HG03565 (cell line): Measurements from ENCODE around the gene METTL17.
"Not testable (repeated sequence)": the region's sequence is repeated elsewhere in the genome, so short reads cannot be mapped to it uniquely, and the experiment has no call there.

Experiments
- ATAC-seq: cut with Tn5 transposase; IDR thresholded peaks from one replicate; pipeline ENCODE4 v1.9.1; 2021; ENCODE audit warnings: mild to moderate bottlenecking, moderate library complexity; ENCODE audit not compliant: unreplicated experiment

The METTL17 gene

DNA sequence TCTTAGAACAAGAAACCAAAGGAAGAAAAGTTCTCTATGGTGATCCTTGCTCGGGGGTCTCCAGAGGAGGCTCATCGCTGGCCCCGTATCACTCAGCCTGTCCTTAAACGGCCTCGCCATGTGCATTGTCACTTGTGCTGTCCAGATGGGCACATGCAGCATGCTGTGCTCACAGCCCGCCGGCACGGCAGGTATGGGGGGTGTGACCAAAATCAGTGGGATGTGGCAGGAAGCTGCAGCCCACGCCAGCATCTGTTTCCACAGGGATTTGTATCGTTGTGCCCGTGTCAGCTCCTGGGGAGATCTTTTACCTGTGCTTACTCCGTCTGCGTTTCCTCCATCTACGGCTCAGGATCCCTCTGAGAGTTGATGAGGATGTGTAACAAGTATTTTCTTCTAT, 6.7 kb downstream of the METTL17 start:
- ATAC-seq = no peak

DNA sequence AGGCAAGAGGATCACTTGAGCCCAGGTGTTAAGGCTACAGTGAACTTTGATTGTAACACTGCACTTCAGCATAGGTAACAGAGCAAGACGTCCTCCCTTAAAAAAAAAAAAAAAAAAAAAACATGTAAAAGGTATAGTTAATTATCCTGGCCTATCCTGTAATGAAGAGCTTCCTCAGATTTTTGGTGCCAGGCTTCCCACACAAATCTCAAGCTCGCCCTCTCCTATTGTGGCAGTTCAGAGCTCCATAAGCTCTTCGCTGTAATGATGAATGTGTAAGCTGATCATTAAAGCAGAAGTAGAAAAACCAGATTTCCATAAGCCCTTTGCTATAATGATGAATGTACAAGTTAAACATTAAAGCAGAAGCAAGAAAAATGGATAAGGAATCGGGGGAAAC, 7.3 kb downstream of the METTL17 start:
- no peak for ATAC-seq

DNA sequence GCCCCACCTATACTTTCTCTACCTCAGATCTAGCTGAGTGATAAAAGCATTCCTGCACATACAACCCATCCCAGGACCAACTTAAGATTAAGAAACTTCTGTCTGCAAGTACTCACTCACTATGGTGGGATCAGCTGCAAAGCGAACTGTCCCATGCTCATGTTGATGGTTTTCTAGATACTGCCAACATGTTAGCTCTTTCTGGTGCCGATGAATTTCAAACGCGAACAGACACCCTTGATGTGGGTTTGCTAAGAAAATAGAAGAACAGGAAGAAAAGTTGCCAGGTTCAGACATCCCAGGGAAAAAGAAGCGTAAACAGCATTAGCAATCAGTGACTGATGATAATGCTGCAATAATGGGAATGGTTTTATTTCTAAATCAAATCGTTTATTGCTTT, 7.8 kb downstream of the METTL17 start:
- no peak for ATAC-seq

DNA sequence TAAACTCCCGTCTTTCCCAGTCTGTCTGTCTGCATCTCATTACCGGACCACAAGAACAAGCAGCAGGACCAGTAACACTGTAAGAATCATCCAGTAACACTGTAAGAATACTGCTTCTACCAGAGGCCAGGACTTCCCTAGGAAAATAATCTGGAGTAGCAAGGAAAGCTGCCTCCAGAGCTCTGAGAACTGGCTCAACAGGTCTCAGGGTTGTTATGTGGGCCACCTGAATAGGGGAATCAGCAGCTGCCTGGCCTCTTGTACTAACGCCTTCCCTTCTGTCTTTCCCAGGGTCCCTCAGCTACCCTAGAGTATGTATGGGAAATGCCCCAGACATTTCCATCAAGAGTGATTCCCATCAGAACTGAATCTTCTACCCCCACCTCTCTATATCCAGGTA, 8.4 kb downstream of the METTL17 start:
- ATAC-seq = no peak

DNA sequence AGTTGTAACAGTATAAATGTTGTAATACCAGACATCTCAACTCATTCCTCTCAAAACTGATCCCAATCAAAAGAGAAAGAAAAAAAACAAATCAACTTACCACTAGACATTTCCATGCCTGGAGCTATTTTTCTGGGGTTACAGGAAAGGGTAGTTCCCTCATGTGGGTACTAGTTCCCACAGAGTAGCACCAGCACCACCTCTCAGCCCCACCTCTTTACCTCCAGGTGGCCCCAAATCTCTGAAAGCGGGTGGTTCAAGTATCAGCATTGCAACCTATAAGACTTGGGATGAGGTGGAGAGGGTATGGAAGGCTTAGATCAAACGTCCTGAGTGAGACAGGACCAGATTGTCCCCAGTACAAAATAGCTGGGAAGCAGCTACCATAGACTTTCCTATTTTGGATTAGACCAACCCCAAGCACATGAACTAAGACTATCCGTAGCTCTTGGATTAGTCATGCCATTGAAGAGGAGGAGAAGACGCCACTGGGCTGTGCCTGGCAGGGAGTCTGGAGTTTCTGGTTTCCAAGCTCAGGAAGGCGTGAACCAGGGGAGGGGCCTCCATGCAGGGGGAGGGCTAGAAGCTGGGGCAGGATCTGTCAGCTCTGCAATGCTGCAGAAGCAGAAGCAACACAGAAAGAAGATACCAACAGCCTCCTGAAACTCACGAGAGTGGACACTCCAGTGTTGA, 9.0 kb downstream of the METTL17 start, which contains the start of gene SLC39A2:
Gene SLC39A2, plus strand, starts transcription at position 620 of the 693 bp plus-strand sequence. CDS start 154 bp downstream, outside the sequence.
- ATAC-seq = no peak

DNA sequence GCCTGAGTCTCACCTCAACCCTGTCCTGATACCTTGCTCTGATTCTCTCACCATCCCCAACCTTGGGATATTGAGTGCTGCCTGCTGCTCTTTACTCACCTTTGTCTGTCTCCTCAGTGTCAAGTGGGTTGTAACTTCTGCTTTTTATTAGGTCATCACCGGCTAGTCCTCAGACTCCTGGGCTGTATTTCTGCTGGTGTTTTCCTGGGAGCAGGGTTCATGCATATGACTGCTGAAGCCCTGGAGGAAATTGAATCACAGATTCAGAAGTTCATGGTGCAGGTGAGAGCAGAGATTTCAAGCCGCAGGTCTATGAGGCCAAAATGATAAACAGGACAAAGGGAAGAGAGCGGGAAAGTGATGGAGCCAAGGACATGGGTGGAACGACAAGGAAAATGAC, 9.8 kb downstream of the METTL17 start:
- ATAC-seq = no peak

DNA sequence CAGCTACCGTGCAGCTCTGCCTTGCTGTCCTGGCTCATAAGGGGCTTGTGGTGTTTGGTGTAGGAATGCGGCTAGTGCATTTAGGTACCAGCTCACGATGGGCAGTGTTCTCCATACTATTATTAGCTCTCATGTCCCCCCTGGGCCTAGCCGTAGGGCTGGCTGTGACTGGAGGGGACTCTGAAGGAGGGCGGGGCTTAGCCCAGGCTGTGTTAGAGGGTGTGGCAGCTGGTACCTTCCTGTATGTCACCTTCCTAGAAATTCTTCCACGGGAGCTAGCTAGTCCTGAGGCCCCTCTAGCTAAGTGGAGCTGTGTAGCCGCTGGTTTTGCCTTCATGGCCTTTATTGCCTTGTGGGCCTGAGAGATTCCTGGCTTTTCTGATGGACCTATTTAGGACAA, 11.4 kb downstream of the METTL17 start:
- ATAC-seq = no peak

DNA sequence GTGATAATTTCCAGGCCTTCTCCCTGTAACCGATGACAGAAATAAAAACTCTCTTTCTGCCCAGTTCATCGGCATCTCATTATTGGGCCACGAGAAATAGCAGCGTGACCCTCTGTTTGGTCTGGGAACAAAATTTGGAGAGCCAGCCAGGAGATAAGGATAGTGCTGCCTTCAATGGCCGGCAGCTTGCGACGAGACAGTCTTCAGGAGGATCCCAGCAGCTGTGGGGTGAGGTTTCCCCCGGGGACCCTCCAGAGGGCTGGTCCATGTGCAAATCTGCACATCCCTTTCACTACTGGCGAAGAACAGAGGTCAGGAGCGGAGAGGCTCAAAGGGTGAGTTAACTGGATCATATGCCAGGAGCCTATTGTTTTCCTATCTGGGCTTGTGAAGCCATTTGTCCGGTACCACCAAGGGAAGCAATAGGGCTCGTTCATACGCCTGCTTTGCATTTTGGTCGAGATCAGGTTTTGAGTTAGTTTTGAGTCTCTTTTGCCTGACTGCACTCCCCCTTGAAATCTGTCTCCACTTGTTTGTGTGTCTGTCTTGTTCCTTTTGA, 14.1 kb downstream of the METTL17 start:
- no peak for ATAC-seq

DNA sequence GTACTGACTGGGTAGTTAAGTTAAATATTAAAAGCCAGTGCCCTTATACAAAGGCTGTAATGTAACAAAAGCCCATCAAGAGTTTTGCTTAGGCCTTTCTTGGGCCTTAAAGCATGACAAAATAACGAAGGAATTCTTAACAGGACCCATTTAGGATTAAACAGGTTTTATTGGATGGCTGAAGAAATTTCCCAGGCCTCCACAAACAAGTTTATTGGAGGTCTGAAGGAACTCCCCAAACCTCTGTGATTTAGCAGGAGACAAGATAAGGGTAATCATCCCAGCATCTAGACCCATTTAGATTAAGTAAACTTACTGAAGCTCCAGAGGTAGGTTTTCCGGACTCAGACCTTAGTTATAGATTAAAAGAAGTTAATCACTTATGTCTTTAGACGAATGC, 19.9 kb downstream of the METTL17 start:
- not testable (repeated sequence) for ATAC-seq

DNA sequence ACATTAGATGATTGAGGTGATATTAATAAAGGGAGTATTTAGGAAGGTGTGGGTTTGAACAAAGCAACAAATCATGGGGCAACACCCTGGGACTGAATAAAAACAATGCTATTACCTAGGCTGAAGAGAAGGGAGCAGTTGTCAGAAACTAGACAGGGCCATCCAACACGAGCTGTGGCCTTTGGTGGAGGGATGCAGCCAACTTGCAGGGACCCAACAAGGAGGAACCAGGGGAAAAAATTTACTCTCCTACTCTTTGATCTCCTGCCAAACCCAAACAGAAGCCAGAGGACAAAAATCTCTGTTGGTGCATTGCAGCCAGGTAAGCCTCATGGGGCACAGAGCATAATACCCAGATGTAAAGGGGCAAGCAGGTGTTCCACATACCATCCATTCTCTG, 21.4 kb downstream of the METTL17 start:
- no peak for ATAC-seq

DNA sequence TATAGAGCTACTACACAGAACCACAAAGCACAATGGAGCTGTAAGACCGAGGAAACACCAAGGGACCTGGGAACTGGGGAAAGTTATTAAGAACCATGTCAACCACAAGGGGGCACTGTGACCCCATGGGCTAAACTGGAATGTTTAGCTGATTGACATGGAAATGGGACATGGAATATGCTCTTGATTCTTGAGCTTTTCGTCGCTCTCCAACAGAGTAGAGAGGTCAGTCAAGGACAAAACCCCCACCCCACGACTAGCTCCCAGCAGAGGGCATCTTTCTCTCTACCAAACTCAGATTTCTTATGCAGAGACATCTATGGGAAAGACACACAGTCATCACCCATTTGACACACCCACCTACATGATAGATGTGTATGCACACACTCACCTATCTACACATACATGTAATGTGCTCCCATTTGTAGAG, 25.0 kb downstream of the METTL17 start:
- peak; percentile 70 for ATAC-seq

DNA sequence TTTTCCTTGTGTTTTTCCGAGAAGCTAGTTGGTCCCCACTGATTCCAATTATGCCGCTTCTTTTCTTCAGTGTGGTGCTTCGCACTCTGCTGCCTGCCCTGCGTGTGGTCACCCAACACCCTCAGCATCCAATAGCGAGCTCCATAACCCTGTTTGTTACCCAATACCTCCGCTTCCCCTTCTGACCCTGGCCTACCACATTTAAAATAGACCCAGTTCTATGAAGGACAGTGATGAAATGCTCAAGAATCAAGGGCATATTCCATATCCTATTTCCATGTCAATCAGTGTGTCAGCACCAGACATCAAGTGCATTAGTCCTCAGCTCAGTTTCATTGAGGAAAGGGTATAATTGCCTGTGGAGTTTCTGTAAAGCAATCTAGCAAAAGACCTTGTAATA, 25.5 kb downstream of the METTL17 start:
- no peak for ATAC-seq

DNA sequence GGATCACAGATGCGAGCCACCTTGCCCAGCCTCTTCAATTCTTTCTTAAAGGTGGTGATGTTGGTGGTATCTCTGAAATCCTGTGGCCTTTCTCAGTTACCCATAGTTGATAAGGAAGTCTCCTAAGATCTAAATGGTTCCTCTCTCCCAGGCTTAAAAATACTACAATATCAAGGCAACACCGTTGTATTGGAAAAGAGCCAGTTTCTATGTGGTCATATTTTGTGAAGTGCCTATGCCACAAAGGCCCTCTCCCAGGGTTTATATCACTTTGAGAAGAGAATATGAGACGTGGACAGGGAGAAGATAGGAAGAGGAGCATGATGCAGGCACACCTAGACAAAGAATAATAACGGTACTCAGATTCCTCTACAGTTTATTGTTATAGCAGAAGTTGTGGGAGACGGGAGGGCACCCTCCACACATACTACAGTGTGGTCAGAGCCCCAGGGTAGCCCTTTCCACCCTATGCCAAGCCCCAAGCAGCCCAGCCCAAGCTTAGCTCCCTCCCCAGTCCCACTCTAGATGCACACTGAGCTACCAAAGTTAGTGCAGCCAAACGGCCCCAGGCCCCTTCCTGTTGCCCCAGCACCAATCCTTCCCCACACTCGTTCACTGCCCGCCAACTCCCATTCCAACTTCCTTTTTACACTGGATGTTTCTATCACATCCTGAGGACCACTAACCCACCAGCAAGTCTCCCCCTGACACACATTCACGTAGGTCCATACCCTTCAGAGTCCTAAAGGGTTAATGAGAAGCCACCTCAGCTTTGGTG, 26.8 kb downstream of the METTL17 start:
- no peak for ATAC-seq

DNA sequence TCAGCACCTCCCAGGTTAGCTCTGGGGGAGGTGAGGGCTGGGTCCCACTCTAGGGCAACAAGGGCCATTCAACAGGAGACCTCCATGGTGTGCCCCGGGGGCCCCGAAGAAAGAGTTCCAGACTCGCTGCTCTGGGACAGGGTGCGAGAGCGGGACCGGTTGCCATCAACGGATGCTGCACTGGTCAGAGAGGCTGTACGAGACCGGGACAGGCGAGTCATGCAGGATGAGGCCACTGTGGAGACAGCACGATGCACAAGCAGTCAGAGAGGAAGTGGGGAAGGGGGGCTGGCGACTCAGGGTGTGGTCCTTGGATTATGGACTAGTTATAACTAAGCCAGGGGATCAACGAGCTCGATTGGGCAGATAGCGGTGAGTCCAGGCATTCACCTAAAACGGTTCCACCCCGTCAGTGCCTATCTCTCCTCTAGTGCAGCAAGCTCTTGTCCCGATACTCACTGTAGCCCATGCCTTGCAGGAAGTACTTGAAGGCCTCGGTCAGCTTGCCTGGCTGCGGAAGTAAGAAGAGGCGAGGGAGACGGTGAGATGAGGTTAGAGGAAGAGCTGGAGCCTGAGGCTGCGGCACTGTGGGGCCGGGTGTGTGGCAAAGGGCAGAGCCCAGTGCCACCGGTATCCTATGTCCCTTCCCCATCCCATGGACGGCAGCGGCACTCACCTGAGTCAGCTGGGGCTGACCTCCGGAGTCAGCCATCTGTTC, 27.9 kb downstream of the METTL17 start:
- ATAC-seq = no peak

DNA sequence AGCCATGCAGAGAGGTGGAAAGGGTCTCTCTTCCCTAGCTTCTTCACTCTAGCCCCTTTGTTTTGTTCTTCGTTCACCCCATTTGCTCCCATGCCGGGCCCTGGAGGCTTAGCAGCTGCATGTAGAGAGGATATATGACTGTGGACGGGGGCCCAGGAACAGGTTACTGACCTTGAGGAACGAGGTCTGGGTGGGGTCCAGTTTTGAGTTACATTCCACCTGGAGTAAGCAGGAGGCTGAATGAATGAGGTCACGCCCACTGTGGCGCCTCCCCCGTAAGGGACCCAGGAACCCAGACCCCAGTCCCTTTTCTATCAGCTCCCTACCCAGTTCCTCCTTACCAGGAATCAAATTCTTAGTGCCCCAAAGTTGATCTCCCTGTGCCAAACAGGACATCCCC, 28.5 kb downstream of the METTL17 start:
- ATAC-seq = no peak

DNA sequence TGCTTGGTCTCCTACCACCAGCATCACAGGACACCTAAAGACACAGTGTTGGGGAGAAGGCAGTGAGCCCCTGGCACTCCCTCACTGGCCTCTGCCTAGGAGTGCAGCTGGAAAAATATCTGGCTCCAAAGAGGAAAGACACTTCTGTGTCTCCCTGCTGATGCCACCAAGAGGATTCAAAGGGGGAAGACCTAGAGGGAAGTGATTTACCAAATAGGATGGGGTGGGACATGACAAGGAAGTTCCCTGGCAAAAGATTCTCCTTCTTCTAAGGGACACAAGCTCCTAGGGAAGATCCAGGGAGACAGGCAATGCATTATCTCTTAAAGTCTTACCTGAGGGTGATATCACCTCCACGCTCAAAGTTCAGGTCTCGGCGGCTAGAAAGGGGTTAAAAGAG, 29.0 kb downstream of the METTL17 start:
- no peak for ATAC-seq

DNA sequence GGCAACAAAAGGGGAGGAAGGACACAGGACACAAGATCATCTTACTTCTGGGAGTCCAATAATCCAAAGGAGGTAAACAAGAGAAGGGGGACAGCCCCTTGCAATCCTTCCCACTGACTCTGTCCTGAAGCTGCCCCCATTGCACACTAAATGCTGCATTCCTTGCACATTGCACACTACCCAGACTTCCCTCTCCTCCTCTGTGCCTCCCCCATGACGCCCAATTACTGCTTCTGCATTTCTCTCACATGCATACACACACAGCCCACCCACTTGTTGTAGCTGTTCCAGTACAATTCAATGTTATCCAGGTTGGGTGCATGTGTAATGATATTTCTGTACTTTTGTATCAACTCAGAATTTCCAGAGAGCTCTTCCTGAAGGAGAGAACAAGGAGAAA, 29.6 kb downstream of the METTL17 start:
- ATAC-seq = no peak

DNA sequence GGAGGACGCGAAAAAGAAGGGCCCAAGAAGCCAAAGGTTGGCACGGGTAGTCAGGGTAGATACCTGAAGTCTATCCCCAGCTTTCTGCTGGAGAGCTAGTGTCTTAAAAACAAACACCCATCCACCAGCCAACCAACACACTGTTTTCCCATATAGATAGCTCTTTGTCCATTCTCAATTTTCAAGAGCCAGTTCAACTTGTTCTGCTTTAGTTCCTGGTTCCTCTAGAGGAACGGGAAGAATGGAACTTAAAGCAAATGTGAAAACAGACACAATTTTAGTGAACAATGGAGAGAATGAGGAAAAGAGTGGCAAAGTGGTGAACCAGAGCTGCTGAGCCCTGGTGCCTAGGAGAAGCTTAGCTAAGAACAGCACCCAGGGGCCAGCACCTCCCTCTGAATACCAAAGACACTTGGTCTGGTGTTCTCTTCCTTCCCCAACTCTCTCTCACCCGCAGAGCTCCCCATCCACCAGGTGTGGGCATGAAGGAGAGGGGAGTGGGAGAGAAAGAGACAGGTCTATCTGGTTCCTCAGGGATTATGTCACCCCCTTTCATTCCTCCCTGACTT, 31.3 kb downstream of the METTL17 start:
- no peak for ATAC-seq

DNA sequence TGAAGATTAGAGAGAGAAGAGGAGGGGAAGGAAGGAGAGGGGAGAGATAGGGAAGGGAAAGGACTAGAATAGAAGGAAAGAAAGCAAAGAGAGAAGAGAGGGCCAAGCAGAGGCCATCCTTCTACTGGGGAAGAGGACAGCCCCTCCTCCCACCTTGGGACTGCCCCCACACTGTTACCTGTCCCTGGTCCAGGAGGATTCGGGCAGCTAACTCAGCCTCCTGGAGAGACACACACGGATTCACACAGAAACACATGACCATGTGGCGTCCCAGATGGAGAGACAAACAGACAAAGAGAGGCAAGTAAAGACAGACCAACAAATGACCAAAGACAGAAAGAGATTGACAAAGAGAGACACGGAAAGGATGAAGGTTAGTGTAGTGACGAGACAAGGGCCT, 32.9 kb downstream of the METTL17 start:
- ATAC-seq = no peak

DNA sequence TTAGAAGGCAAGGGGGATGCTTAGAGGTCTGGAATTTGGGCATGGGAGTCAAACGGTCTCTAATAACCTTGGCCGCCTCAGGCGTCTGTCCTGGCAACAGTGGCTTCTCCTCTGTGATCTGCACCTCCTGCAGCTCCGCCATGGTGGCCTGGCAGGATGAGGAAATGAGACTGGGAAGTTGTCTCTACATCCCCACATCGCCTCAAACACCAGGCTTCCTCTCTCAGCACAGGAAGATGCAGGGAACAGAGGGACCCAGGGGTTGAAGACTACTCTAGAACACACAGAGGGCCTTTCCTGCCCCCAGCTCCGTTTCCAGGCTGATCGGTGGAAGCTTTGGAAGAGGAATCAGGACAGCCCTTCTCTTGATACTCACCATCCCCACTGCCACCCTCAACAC, 33.4 kb downstream of the METTL17 start:
- no peak for ATAC-seq
